ENCODE data around the gene SPATA20.

DNA sequence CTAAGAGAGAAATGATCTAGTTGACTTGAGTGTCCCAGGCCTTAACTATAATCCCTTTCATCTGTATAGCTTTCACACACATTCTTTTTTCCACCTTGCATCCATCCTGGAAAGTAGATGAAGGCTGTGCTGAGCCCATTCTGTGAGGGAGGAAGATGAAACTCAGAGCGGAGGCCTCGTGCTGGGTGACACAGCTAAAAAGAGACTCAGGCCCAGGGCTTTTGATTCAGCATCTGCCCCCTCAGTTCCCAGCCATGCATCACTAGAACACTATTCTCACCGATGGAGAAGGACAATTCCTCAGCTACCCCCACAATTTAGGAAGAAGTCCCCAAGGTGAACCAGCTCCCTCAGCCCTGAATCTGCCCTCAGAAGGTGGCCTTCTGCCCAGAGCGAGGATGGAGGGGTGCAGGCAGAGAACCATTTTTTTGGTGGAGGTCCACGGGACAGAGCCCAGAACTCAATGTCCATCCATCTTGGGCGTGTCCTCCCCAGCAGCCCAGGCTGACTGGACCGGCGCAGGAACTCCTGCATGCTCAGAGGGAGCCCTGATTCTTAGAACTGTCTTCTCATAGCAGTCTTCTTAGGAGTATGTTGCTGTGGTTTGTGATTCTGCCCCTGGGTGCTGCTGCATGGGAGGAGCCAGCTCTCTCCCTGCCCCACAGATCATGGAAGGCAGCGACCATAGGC lies 44.5 kb upstream of the SPATA20 start:
- TF ChIP-seq, protein P1, sequence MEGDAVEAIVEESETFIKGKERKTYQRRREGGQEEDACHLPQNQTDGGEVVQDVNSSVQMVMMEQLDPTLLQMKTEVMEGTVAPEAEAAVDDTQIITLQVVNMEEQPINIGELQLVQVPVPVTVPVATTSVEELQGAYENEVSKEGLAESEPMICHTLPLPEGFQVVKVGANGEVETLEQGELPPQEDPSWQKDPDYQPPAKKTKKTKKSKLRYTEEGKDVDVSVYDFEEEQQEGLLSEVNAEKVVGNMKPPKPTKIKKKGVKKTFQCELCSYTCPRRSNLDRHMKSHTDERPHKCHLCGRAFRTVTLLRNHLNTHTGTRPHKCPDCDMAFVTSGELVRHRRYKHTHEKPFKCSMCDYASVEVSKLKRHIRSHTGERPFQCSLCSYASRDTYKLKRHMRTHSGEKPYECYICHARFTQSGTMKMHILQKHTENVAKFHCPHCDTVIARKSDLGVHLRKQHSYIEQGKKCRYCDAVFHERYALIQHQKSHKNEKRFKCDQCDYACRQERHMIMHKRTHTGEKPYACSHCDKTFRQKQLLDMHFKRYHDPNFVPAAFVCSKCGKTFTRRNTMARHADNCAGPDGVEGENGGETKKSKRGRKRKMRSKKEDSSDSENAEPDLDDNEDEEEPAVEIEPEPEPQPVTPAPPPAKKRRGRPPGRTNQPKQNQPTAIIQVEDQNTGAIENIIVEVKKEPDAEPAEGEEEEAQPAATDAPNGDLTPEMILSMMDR (IDR thresholded peaks at IDR 0.05 in 4 of 5, conservative IDR thresholded peaks at IDR 0.05 in 1 of 5), result no peak
- TF ChIP-seq POLR2A (IDR thresholded peaks at IDR 0.05), result no peak
